ENCODE results near the gene LRRC63. TPM values are rescaled to one million over a fixed set of nuclear protein-coding genes. Genes with fewer than 3 reads are reported as not detected.
A peak's percentile ranks its signal among the peaks of the same experiment; 100 is the strongest.

Gene LRRC63
- total RNA-seq, 3 donors from 2014 or later (not counting 1 experiment from before 2014, with no cell fraction given) = 0.32 to 0.95 (median 0.40) TPM

- Mint-ChIP-seq H3K9me3 (peaks cover 0 to 3% of the 10 kb centered on the region in 2 donors), H3K4me1 (peaks cover 23 to 32% of the 10 kb centered on the region in 2 donors), H3K27me3 (ENCODE audit: low read depth in 2 of 2) (no peaks in the 10 kb centered on the region), H3K4me3 (no peak overlapping the region), H3K36me3 (peaks cover 4% of the 10 kb centered on the region), H3K27ac (no peak overlapping the region)
- Histone ChIP-seq H3K27ac (ENCODE audit: low read length) (no peak overlapping the region), H3K9me3 (ENCODE audit: control insufficient read depth, insufficient read depth, low read length) (no peaks in the 10 kb centered on the region), H3K4me1 (ENCODE audit: control insufficient read depth, insufficient read depth, low read length) (peaks cover 15% of the 10 kb centered on the region), H3K27me3 (ENCODE audit: control insufficient read depth, insufficient read depth, low read length) (no peaks in the 10 kb centered on the region), H3K36me3 (ENCODE audit: control insufficient read depth, insufficient read depth, low read length) (no peaks in the 10 kb centered on the region), H3K4me3 (ENCODE audit: low read length) (no peak overlapping the region)
- intact Hi-C loops (cut with micrococcal nuclease) = no loop called here
- 84% methylated on average over 6 of the region's 6 CpGs for WGBS (ENCODE audit: insufficient coverage)
- DNase-seq (no peak), ATAC-seq (no peak)
- no peak for TF ChIP-seq CTCF (IDR thresholded peaks at IDR 0.05)
Measured at GRCh38 chr13:46315491-46316075, 103.9 kb downstream of the LRRC63 start.

GRCh38 chr13:46317120-46317519 is 105.4 kb downstream of the LRRC63 start:
- TF ChIP-seq CTCF (IDR thresholded peaks at IDR 0.05) = no peak
- Mint-ChIP-seq H3K27me3 (ENCODE audit: low read depth in 2 of 2) (no peaks in the 10 kb centered on the region), H3K9me3 (peaks cover 0 to 3% of the 10 kb centered on the region in 2 donors), H3K27ac (no peak overlapping the region), H3K4me3 (no peak overlapping the region), H3K4me1 (peaks cover 36 to 45% of the 10 kb centered on the region in 2 donors), H3K36me3 (peaks cover 4% of the 10 kb centered on the region)
- Histone ChIP-seq H3K9me3 (ENCODE audit: control insufficient read depth, insufficient read depth, low read length) (no peaks in the 10 kb centered on the region), H3K27me3 (ENCODE audit: control insufficient read depth, insufficient read depth, low read length) (no peaks in the 10 kb centered on the region), H3K4me1 (ENCODE audit: control insufficient read depth, insufficient read depth, low read length) (peaks cover 20% of the 10 kb centered on the region), H3K4me3 (ENCODE audit: low read length) (no peak overlapping the region), H3K36me3 (ENCODE audit: control insufficient read depth, insufficient read depth, low read length) (no peaks in the 10 kb centered on the region), H3K27ac (ENCODE audit: low read length) (no peak overlapping the region)
- ATAC-seq (no peak), DNase-seq (no peak)
- intact Hi-C loops (cut with micrococcal nuclease) = no loop called here

GRCh38 chr13:46318986-46319385 is 107.3 kb downstream of the LRRC63 start:
- H3K36me3 Mint-ChIP-seq = no peaks in the 10 kb centered on the region
- H3K9me3 ChIP-seq (ENCODE audit: control insufficient read depth, insufficient read depth, low read length) = no peaks in the 10 kb centered on the region
- no peak overlapping the region for H3K27ac ChIP-seq (ENCODE audit: low read length)
- H3K27me3 ChIP-seq (ENCODE audit: control insufficient read depth, insufficient read depth, low read length) = no peaks in the 10 kb centered on the region
- DNase-seq (no peak), ATAC-seq (no peak)
- H3K4me3 ChIP-seq (ENCODE audit: low read length) = no peak overlapping the region
- no peaks in the 10 kb centered on the region for H3K36me3 ChIP-seq (ENCODE audit: control insufficient read depth, insufficient read depth, low read length)
- peaks cover 8% of the 10 kb centered on the region for H3K4me1 ChIP-seq (ENCODE audit: control insufficient read depth, insufficient read depth, low read length)
- peaks cover 23 to 34% of the 10 kb centered on the region in 2 donors for H3K4me1 Mint-ChIP-seq
- H3K9me3 Mint-ChIP-seq = no peaks in the 10 kb centered on the region
- H3K27ac Mint-ChIP-seq = peak overlapping the region in 1 of 2 donors; percentile 23
- 100% methylated on average over 1 of the region's 1 CpG for WGBS (ENCODE audit: insufficient coverage)
- intact Hi-C loops (cut with micrococcal nuclease) = no loop called here
- TF ChIP-seq CTCF (IDR thresholded peaks at IDR 0.05) = no peak
- no peak overlapping the region for H3K4me3 Mint-ChIP-seq
- H3K27me3 Mint-ChIP-seq (ENCODE audit: low read depth in 2 of 2) = peaks cover 0 to 2% of the 10 kb centered on the region in 2 donors

- peak overlapping the region; percentile 83 to 91 for H3K27ac Mint-ChIP-seq
- peak; percentile 44 to 47 (median 45) for ATAC-seq
- no peaks in the 10 kb centered on the region for H3K9me3 ChIP-seq (ENCODE audit: control insufficient read depth, insufficient read depth, low read length)
- H3K4me1 ChIP-seq (ENCODE audit: control insufficient read depth, insufficient read depth, low read length) = peaks cover 8% of the 10 kb centered on the region
- H3K27ac ChIP-seq (ENCODE audit: low read length) = no peak overlapping the region
- 38% methylated on average over 3 of the region's 3 CpGs for WGBS (ENCODE audit: insufficient coverage)
- no peaks in the 10 kb centered on the region for H3K27me3 ChIP-seq (ENCODE audit: control insufficient read depth, insufficient read depth, low read length)
- H3K36me3 ChIP-seq (ENCODE audit: control insufficient read depth, insufficient read depth, low read length) = no peaks in the 10 kb centered on the region
- no peaks in the 10 kb centered on the region for H3K9me3 Mint-ChIP-seq
- H3K4me3 Mint-ChIP-seq = no peak overlapping the region
- peaks cover 0 to 2% of the 10 kb centered on the region in 2 donors for H3K27me3 Mint-ChIP-seq (ENCODE audit: low read depth in 2 of 2)
- TF ChIP-seq CTCF (IDR thresholded peaks at IDR 0.05) = no peak
- H3K4me1 Mint-ChIP-seq = peaks cover 14 to 30% of the 10 kb centered on the region in 2 donors
- H3K36me3 Mint-ChIP-seq = no peaks in the 10 kb centered on the region
- DNase-seq = peak in 1 of 2 donors; percentile 37
- intact Hi-C loops (cut with micrococcal nuclease) = loop anchor here (2.0 to 10.0 kb wide), 4 partner anchors 24 to 810 kb away; no protein-coding TSS in a partner anchor
- no peak overlapping the region for H3K4me3 ChIP-seq (ENCODE audit: low read length)
Measured at GRCh38 chr13:46320406-46320805, 108.7 kb downstream of the LRRC63 start.

Measured in natural killer cell (primary cell).